Central memory CD8-positive, alpha-beta T cell (primary cell): Measurements from ENCODE around the gene VWA2.

Experiments
- ATAC-seq: fragments of 150-1000 bp; cut with Tn5 transposase; replicated peaks from 2 replicates; pipeline ENCODE4 v1.10.0; 2022; ENCODE audit warnings: mild to moderate bottlenecking, moderate FRiP score, moderate number of reproducible peaks; ENCODE audit not compliant: poor library complexity, severe bottlenecking; ENCODE audit errors: extremely low read depth
- DNase-seq, 2 donors: peaks; one replicate each; pipeline ENCODE4 v3.0.0; 2021; ENCODE audit warnings: low spot score in 2 of 2
- H3K27ac Mint-ChIP-seq: one replicate; pipeline ENCODE4 v1.8.0; 2022; ENCODE audit warnings: low read depth, mild to moderate bottlenecking, moderate library complexity, mixed read lengths
- H3K27me3 Mint-ChIP-seq: one replicate; pipeline ENCODE4 v1.8.0; 2022; ENCODE audit warnings: mixed read lengths
- H3K36me3 Mint-ChIP-seq: one replicate; pipeline ENCODE4 v1.8.0; 2022; ENCODE audit warnings: mild to moderate bottlenecking, moderate library complexity, mixed read lengths; ENCODE audit not compliant: insufficient read depth
- H3K4me1 Mint-ChIP-seq: one replicate; pipeline ENCODE4 v1.8.0; 2022; ENCODE audit warnings: mixed read lengths
- H3K4me3 Mint-ChIP-seq: one replicate; pipeline ENCODE4 v1.8.0; 2022; ENCODE audit warnings: mild to moderate bottlenecking, moderate library complexity, mixed read lengths
- H3K9me3 Mint-ChIP-seq: one replicate; pipeline ENCODE4 v1.8.0; 2022; ENCODE audit warnings: mixed read lengths

VWA2 gene

DNA sequence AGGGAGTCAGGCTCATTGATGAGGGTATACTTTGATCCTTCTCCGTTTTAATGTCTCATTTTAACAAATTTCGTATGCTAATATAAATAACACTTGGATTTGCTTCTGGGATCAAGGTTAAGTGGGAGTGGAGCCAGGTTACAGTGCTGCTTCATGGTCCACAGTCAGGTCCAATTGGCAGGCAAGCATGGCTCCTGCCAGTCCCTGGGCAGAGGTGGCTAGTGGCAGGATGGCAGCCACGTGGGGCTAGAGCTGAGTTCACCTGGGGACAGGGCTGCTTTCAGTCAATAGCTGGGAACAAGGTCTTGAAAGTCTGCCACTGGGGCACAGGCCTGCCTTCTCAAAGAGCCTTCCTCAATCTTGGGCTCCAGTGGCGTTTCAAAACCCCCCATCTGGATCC, 16.0 kb upstream of the VWA2 start:
- H3K27me3 Mint-ChIP-seq, result peaks cover 70% of the 10 kb centered on the region
- no peak for DNase-seq

GRCh38 chr10:114228156-114228555, 10.9 kb upstream of the VWA2 start:
- no peak for ATAC-seq
- DNase-seq, result no peak
- H3K27me3 Mint-ChIP-seq, result peaks cover 74% of the 10 kb centered on the region
- H3K36me3 Mint-ChIP-seq, result no peaks in the 10 kb centered on the region
- H3K9me3 Mint-ChIP-seq, result no peaks in the 10 kb centered on the region
- H3K27ac Mint-ChIP-seq, result no peak overlapping the region
- H3K4me3 Mint-ChIP-seq, result no peak overlapping the region
- no peaks in the 10 kb centered on the region for H3K4me1 Mint-ChIP-seq

More for the DNA sequence above, 16.0 kb upstream of the VWA2 start:
- H3K4me1 Mint-ChIP-seq, result no peaks in the 10 kb centered on the region
- no peaks in the 10 kb centered on the region for H3K9me3 Mint-ChIP-seq
- H3K36me3 Mint-ChIP-seq, result no peaks in the 10 kb centered on the region
- no peak overlapping the region for H3K27ac Mint-ChIP-seq
- H3K4me3 Mint-ChIP-seq, result no peak overlapping the region
- ATAC-seq, result no peak

DNA sequence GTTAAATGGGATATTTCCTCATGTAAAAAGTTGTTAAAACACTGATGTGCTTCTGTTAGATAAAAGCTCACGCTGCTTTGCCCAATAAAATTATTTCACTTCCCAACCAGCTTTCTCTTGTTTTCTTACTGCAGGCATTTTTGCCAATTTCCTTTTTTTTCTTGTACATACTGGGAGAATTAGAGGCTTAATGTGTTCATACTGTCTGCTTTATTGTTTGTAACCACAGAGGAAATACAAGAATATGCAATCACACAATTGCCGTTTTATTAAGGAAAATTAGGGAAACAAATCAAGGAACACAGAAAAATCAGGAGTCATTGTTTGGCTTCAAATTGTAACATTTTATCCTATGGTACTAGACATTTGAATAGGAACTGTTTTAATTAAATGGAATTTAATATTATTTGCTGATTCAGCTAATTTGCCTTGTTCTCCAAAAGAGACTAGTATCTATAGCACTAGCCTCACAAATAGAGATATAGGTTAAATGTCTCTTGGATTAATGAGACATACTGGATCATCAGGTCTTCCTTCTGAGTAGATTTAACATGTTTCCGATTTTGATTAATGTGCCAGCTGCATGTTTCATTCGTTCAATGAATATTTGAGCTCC, 6.4 kb upstream of the VWA2 start:
- Mint-ChIP-seq H3K36me3 (no peaks in the 10 kb centered on the region), H3K27me3 (peaks cover 81% of the 10 kb centered on the region), H3K9me3 (no peaks in the 10 kb centered on the region), H3K27ac (no peak overlapping the region), H3K4me3 (no peak overlapping the region), H3K4me1 (no peaks in the 10 kb centered on the region)
- DNase-seq (no peak), ATAC-seq (no peak)

GRCh38 chr10:114233482-114233881, 5.6 kb upstream of the VWA2 start:
- Mint-ChIP-seq H3K36me3 (no peaks in the 10 kb centered on the region), H3K27ac (no peak overlapping the region), H3K4me3 (no peak overlapping the region), H3K4me1 (no peaks in the 10 kb centered on the region), H3K27me3 (peaks cover 80% of the 10 kb centered on the region), H3K9me3 (no peaks in the 10 kb centered on the region)
- ATAC-seq (no peak), DNase-seq (no peak)

GRCh38 chr10:114234132-114234531, 4.9 kb upstream of the VWA2 start:
- H3K9me3 Mint-ChIP-seq, result no peaks in the 10 kb centered on the region
- H3K4me3 Mint-ChIP-seq, result no peak overlapping the region
- H3K27me3 Mint-ChIP-seq, result peaks cover 82% of the 10 kb centered on the region
- ATAC-seq (no peak), DNase-seq (no peak)
- no peaks in the 10 kb centered on the region for H3K4me1 Mint-ChIP-seq
- no peak overlapping the region for H3K27ac Mint-ChIP-seq
- H3K36me3 Mint-ChIP-seq, result no peaks in the 10 kb centered on the region

GRCh38 chr10:114239994-114240345, 916 bp downstream of the VWA2 start:
- no peaks in the 10 kb centered on the region for H3K36me3 Mint-ChIP-seq
- ATAC-seq (no peak), DNase-seq (no peak)
- H3K4me3 Mint-ChIP-seq, result no peak overlapping the region
- H3K27me3 Mint-ChIP-seq, result peaks cover 88% of the 10 kb centered on the region
- no peaks in the 10 kb centered on the region for H3K9me3 Mint-ChIP-seq
- H3K27ac Mint-ChIP-seq, result no peak overlapping the region
- no peaks in the 10 kb centered on the region for H3K4me1 Mint-ChIP-seq

DNA sequence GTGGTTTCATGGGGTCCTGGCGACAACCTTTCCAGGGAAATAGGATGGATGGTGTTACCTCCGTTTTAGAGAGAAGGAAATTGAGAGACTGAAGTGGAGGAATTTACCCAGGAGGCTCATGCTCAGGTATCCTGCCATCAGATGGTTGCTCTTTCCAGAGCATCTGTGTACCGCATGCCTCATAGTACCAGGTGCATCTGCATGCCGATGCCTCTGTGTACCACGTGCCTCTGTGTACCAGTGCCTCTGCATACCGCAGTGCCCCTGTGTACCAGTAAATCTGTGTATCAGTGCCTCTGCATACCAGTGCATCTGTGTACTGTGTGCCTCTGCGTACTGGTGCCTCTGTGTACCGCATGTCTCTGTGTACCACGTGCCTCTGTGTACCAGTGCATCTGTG, 3.2 kb downstream of the VWA2 start:
- no peak overlapping the region for H3K4me3 Mint-ChIP-seq
- H3K27me3 Mint-ChIP-seq, result peaks cover 79% of the 10 kb centered on the region
- no peak overlapping the region for H3K27ac Mint-ChIP-seq
- no peaks in the 10 kb centered on the region for H3K9me3 Mint-ChIP-seq
- ATAC-seq (no peak), DNase-seq (no peak)
- H3K4me1 Mint-ChIP-seq, result no peaks in the 10 kb centered on the region
- no peaks in the 10 kb centered on the region for H3K36me3 Mint-ChIP-seq

GRCh38 chr10:114243661-114244060, 4.6 kb downstream of the VWA2 start:
- Mint-ChIP-seq H3K27me3 (peaks cover 76% of the 10 kb centered on the region), H3K4me1 (no peaks in the 10 kb centered on the region), H3K27ac (no peak overlapping the region), H3K9me3 (no peaks in the 10 kb centered on the region), H3K4me3 (no peak overlapping the region), H3K36me3 (no peaks in the 10 kb centered on the region)
- ATAC-seq (no peak), DNase-seq (no peak)

DNA sequence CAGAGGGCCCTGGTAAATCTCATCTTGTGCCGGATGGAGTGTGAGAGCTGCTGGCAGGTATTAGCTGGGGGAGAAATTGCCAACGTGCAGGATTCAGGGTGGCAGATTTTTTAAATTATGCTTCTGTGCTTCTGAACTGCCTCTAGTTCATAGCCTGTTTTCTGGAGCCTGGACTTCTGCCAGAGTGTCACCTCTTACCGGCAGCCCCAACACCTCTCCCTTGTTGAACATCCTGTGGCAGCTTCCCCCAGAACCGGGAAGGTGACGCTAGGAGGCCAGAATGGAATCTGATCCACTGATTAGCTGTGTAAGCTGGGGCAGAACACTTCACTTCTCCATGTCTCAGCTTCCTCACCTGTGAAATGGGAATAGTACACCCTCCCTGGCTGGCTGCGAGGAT, 5.1 kb downstream of the VWA2 start:
- H3K27me3 Mint-ChIP-seq, result peaks cover 74% of the 10 kb centered on the region
- H3K27ac Mint-ChIP-seq, result no peak overlapping the region
- H3K4me3 Mint-ChIP-seq, result no peak overlapping the region
- ATAC-seq (no peak), DNase-seq (no peak)
- no peaks in the 10 kb centered on the region for H3K36me3 Mint-ChIP-seq
- no peaks in the 10 kb centered on the region for H3K4me1 Mint-ChIP-seq
- H3K9me3 Mint-ChIP-seq, result no peaks in the 10 kb centered on the region

GRCh38 chr10:114245121-114245791, 6.2 kb downstream of the VWA2 start:
- H3K4me1 Mint-ChIP-seq, result no peaks in the 10 kb centered on the region
- peaks cover 3% of the 10 kb centered on the region for H3K36me3 Mint-ChIP-seq
- DNase-seq, result no peak

DNA sequence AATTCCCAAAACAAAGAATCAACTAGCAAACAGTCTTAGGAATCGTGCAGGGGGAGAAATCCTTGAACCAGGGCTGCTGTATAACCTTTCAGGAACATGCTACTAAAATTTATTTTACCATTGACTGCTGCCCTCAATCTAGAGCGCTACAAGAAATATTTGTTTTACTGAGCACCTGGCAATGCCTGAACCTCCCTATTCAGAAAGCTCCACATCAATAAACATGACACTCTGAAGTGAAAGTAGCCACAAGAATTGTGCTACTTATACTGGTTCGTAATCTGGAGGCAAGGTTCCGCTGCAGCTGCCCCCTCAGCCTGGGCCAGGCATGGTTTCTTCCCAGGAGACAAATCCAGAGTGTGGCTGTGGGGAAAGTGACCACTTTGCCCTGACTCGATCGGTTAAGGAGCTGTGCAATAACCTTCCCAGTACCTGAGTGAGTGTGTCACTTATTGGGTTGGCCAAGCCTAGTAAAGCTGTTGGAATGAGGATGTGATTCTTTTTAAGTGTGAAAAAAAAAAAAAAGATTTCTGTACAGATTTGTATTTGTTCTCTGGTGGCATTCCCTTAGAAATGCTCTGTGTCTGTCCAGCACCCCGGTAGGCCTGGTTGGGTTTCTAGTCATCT, 7.7 kb downstream of the VWA2 start:
- H3K36me3 Mint-ChIP-seq, result peaks cover 3% of the 10 kb centered on the region
- no peak for DNase-seq
- no peak for ATAC-seq
- no peaks in the 10 kb centered on the region for H3K4me1 Mint-ChIP-seq
- H3K27me3 Mint-ChIP-seq, result peaks cover 65% of the 10 kb centered on the region
- no peak overlapping the region for H3K27ac Mint-ChIP-seq
- no peaks in the 10 kb centered on the region for H3K9me3 Mint-ChIP-seq
- H3K4me3 Mint-ChIP-seq, result no peak overlapping the region

More at GRCh38 chr10:114245121-114245791, 6.2 kb downstream of the VWA2 start:
- no peak for ATAC-seq
- H3K4me3 Mint-ChIP-seq, result no peak overlapping the region
- H3K9me3 Mint-ChIP-seq, result no peaks in the 10 kb centered on the region
- peaks cover 77% of the 10 kb centered on the region for H3K27me3 Mint-ChIP-seq
- no peak overlapping the region for H3K27ac Mint-ChIP-seq

DNA sequence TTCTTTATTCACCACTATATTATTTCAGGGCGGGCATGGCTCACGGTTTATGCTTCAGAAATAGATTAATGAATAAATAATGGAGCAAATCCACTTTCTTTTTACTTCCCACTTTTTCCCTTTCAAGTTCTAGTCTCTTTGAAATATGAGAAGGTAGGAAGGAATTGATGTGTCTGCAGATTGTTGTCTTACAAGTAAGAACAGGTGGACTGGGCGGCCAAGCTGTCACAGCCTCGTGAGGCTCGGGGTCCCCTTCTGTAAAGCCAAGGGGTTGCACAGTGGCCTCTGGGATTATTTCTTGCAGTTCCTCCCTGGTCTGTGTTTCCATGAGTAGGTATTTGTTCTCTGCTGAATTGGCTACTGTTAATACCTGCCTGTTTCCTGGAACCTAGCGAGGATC, 11.2 kb downstream of the VWA2 start:
- ATAC-seq (no peak), DNase-seq (no peak)
- Mint-ChIP-seq H3K27ac (no peak overlapping the region), H3K36me3 (peaks cover 4% of the 10 kb centered on the region), H3K4me3 (no peak overlapping the region), H3K27me3 (peaks cover 55% of the 10 kb centered on the region), H3K9me3 (no peaks in the 10 kb centered on the region), H3K4me1 (no peaks in the 10 kb centered on the region)

DNA sequence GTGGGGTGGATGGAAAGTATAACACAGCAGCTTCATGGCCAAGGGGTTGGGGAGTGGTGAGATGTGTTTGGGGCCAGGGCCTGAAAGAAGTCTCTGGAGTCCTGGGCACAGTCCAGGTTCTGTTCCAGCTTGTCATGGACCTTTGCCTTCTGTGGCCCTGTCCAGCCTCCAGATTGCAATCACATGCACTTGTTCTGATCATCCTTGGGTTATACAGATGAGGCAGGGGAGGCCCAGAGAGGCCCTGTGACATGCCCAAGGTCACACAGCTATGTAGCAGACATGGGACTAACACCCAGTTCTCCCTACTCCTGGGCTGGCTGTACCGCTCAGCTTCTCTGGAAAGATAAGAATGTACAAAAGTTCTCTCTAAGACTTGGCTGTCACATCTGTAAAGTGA, 11.7 kb downstream of the VWA2 start:
- H3K36me3 Mint-ChIP-seq, result peaks cover 4% of the 10 kb centered on the region
- ATAC-seq (no peak), DNase-seq (no peak)
- H3K4me1 Mint-ChIP-seq, result no peaks in the 10 kb centered on the region
- H3K4me3 Mint-ChIP-seq, result no peak overlapping the region
- no peaks in the 10 kb centered on the region for H3K9me3 Mint-ChIP-seq
- no peak overlapping the region for H3K27ac Mint-ChIP-seq
- peaks cover 53% of the 10 kb centered on the region for H3K27me3 Mint-ChIP-seq
